ENCODE measurements around the gene NHEJ1.

The NHEJ1 gene

DNA sequence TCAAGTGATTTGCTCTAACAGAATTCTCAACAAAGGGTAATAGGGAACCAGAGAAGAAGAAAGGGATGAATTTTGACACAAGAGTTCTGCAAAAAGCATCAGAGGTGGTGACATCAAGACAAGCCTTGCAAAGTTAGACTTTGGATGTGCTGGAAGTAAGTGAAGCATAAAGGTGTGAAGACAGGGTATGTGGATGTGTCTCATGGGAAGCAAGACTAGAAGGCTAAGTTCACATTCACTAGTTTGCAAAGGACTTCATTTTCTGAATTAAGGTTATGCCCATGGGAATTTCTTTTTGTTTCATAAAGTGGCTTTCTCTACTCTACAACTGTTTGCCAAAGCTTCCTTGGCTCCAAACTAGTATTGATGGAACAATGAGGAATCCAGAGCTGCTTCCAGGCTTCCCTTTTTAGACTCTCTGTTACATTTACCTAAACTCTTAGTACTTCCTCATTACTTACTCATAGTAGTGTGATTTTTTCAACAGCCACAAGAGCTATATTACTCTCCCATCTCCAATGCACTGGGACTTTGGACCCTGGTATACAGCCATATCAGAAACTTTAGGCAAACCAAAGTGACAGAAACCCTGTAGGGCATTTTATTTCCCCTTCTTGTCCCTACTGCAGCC is 78.8 kb downstream of the NHEJ1 start:
- H3K4me3 ChIP-seq (ENCODE audit: control insufficient read depth, low read depth, low read length) = no peak overlapping the region
- DNase-seq (ENCODE audit: low read depth) = no peak
- TF ChIP-seq, protein P1, sequence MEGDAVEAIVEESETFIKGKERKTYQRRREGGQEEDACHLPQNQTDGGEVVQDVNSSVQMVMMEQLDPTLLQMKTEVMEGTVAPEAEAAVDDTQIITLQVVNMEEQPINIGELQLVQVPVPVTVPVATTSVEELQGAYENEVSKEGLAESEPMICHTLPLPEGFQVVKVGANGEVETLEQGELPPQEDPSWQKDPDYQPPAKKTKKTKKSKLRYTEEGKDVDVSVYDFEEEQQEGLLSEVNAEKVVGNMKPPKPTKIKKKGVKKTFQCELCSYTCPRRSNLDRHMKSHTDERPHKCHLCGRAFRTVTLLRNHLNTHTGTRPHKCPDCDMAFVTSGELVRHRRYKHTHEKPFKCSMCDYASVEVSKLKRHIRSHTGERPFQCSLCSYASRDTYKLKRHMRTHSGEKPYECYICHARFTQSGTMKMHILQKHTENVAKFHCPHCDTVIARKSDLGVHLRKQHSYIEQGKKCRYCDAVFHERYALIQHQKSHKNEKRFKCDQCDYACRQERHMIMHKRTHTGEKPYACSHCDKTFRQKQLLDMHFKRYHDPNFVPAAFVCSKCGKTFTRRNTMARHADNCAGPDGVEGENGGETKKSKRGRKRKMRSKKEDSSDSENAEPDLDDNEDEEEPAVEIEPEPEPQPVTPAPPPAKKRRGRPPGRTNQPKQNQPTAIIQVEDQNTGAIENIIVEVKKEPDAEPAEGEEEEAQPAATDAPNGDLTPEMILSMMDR (IDR thresholded peaks at IDR 0.05; ENCODE audit: control insufficient read depth, insufficient read depth, low read depth, low read length, missing control alignments) = no peak

DNA sequence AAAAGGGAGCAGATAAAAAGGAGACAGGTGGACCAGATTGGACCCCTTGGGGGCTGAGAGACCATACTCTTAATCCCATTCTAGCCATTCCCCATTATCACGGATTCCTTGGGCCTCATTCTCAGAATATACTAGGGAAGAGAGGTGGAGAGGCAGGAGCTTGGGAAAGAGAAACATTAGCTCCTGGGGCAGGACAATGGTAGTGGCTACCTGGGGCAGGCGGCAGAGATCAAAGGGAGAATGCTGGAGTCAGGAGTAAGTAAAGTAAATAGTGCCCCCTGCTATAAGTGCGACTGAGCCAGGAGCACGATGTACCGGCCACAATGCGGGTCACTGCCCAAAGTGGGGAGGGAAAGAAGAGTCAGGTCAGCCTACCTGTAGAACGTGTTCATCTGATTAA is 79.5 kb downstream of the NHEJ1 start:
- no peak overlapping the region for H3K4me3 ChIP-seq (ENCODE audit: control insufficient read depth, low read depth, low read length)
- DNase-seq (ENCODE audit: low read depth) = no peak
- TF ChIP-seq, protein P1 (IDR thresholded peaks at IDR 0.05; ENCODE audit: control insufficient read depth, insufficient read depth, low read depth, low read length, missing control alignments) = no peak

DNA sequence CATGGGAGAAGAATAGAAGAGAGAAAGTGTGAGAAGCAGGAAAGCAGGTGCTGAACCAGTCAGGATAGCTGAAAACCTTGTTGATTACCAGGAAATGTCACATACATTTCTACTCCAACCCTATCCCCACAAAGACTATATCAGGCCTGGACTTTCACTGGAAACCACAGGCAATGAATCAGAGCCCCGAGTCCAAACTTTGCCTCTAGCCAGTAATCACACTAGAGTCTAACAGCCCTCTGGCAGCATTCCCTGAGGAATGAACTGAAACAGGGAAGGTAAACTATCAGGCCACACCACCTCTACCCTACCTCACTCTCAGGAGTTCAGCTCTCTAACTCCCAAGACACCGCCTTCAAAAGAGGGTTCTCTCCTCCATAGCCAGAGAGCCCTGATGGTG is 81.2 kb downstream of the NHEJ1 start:
- no peak overlapping the region for H3K4me3 ChIP-seq (ENCODE audit: control insufficient read depth, low read depth, low read length)
- DNase-seq (ENCODE audit: low read depth) = no peak
- TF ChIP-seq, protein P1 (IDR thresholded peaks at IDR 0.05; ENCODE audit: control insufficient read depth, insufficient read depth, low read depth, low read length, missing control alignments) = no peak

DNA sequence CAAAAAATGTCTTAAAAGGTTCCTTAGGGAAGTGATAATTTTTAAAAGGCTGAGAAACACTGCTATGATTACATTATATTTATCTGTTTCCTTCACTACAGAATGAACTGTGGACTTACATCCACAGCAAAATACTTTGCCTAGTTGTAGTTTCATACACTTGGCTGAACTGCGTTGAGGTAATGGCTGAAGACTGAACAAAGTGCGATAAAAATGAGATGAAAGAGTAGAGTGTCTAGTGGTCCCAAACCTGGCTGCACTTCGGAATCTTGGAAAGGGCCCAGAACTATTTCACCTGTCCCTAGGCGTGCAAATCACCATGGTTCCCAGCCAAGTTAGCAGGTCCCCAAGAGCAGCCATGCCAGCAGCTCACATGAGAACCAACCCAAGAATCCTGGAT is 81.7 kb downstream of the NHEJ1 start:
- TF ChIP-seq, protein P1 (IDR thresholded peaks at IDR 0.05; ENCODE audit: control insufficient read depth, insufficient read depth, low read depth, low read length, missing control alignments) = no peak
- no peak overlapping the region for H3K4me3 ChIP-seq (ENCODE audit: control insufficient read depth, low read depth, low read length)
- DNase-seq (ENCODE audit: low read depth) = no peak

DNA sequence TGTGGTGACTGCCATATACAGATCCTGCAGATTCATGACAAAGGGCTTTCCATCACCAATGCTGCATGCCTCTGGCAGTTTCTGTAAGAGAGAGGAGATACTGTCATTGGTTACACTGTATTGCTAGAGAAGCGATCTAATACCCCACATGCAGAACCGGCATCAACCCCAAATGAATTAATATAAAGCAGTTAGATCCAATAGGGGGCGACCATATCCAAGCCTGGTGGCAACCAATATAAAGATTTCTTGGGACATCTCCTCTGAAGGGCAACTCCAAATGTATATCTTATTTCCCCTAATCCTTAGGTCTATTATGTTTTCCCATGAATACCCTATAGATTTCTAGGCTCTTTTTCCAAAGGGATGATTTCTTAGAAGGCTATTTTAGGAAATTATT is 82.5 kb downstream of the NHEJ1 start:
- TF ChIP-seq, protein P1 (IDR thresholded peaks at IDR 0.05; ENCODE audit: control insufficient read depth, insufficient read depth, low read depth, low read length, missing control alignments) = peak; percentile 13
- no peak for DNase-seq (ENCODE audit: low read depth)
- no peak overlapping the region for H3K4me3 ChIP-seq (ENCODE audit: control insufficient read depth, low read depth, low read length)

DNA sequence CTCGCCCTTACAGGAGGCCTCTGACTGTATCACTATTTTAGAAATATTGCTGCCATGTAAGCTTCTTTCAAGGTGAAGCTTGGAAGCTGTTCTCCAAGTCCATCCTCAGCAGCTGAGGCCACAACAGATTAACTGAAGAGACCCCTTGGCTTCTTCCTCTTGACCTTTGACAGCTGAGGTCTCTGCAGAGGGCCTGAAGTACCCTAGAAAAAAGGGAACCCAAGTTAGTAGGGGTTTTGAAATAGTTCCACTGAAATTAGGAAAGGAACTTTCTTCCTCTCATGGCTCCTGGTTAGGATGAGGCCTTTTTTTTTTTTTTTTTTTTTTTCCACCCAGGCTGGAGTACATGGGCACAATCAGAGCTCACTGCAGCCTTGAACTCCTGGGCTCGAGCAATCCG is 84.4 kb downstream of the NHEJ1 start:
- TF ChIP-seq, protein P1 (IDR thresholded peaks at IDR 0.05; ENCODE audit: control insufficient read depth, insufficient read depth, low read depth, low read length, missing control alignments) = no peak
- no peak for DNase-seq (ENCODE audit: low read depth)
- H3K4me3 ChIP-seq (ENCODE audit: control insufficient read depth, low read depth, low read length) = no peak overlapping the region
